ENCODE measurements around the gene AK1. TPM values are rescaled to one million over a fixed set of nuclear protein-coding genes. Genes with fewer than 3 reads are reported as not detected.

AK1 gene
- total and polyA plus RNA-seq, 10 of the 15 experiments (the other 5 are each of a cell fraction or from before 2014, with no cell fraction given): 0.23 to 3.1 (median 1.8) TPM

GRCh38 chr9:127818574-127818973 lies 58.9 kb downstream of the AK1 start:
- 92% methylated on average over 8 of the region's 11 CpGs for WGBS (ENCODE audit: insufficient coverage, insufficient replicate concordance, low lambda C conversion rate, missing lambda C conversion rate)
- ATAC-seq: no peak

GRCh38 chr9:127817881-127818434 lies 59.5 kb downstream of the AK1 start:
- FAIRE-seq (no peak), DNase-seq (ENCODE audit: low read depth, low spot score) (no peak), ATAC-seq (no peak)
- Histone ChIP-seq H3K36me3 (ENCODE audit: control insufficient read depth in 2 of 2, insufficient read depth in 2 of 2, low read length in 1 of 2) (peaks cover 0 to 15% of the 10 kb centered on the region in 2 experiments; a peak in 3 of 4 replicates), H3K4me3 (no peak overlapping the region), H3K27me3 (replicated peaks in 1 of 2; ENCODE audit: control insufficient read depth in 2 of 2, insufficient read depth in 2 of 2, low read length in 1 of 2) (no peaks in the 10 kb centered on the region), H3K4me1 (ENCODE audit: control insufficient read depth, insufficient read depth, low read length) (no peaks in the 10 kb centered on the region), H3K9me3 (replicated peaks; ENCODE audit: control insufficient read depth, insufficient read depth, low read length) (no peaks in the 10 kb centered on the region), H3K9ac (ENCODE audit: control insufficient read depth, insufficient read depth, low read length) (no peak overlapping the region), H4K20me1 (ENCODE audit: control insufficient read depth, insufficient read depth) (no peaks in the 10 kb centered on the region), H3K27ac (ENCODE audit: control insufficient read depth, insufficient read depth) (no peak overlapping the region), H3K4me2 (ENCODE audit: control insufficient read depth, insufficient read depth) (no peak overlapping the region), H2AFZ (ENCODE audit: control insufficient read depth, low read depth, low read length) (no peak overlapping the region), H3K79me2 (ENCODE audit: control insufficient read depth, insufficient read depth, low read length) (no peaks in the 10 kb centered on the region)
- intact Hi-C loops (cut with micrococcal nuclease; ENCODE audit: unreplicated experiment) (no loop called here), in situ Hi-C loops (cut with MboI) (no loop called here)
- TF ChIP-seq ZNF592 (IDR thresholded peaks at IDR 0.05) (no peak), POLR2A (IDR thresholded peaks at IDR 0.05; ENCODE audit: low read depth, low read length) (peak; percentile 56; the same call in 1 of the 2 replicates)
- WGBS (ENCODE audit: insufficient coverage, insufficient replicate concordance, low lambda C conversion rate, missing lambda C conversion rate): 89% methylated on average over 17 of the region's 17 CpGs
- ChIA-PET POLR2A (interaction anchor here (0.5 to 1.0 kb wide), 2 partner anchors 9 to 33 kb away, joined by 3 read pairs; no protein-coding TSS in a partner anchor), CTCF (interaction anchor here (1.9 kb wide), 1 partner anchor 52 kb away, joined by 5 read pairs; no protein-coding TSS in a partner anchor), SMC1A (ENCODE audit: uncharacterized antibody, unreplicated experiment) (no interaction called here), RAD21 (ENCODE audit: unreplicated experiment) (no interaction called here)
- BruUV-seq (replicated peaks): no TSS peak

More at GRCh38 chr9:127818574-127818973, 58.9 kb downstream of the AK1 start:
- RAD21 ChIA-PET (ENCODE audit: unreplicated experiment): no interaction called here
- in situ Hi-C loops (cut with MboI) (no loop called here), intact Hi-C loops (cut with micrococcal nuclease; ENCODE audit: unreplicated experiment) (no loop called here)
- Histone ChIP-seq H2AFZ (ENCODE audit: control insufficient read depth, low read depth, low read length) (no peak overlapping the region), H3K27me3 (replicated peaks in 1 of 2; ENCODE audit: control insufficient read depth in 2 of 2, insufficient read depth in 2 of 2, low read length in 1 of 2) (no peaks in the 10 kb centered on the region), H3K4me1 (ENCODE audit: control insufficient read depth, insufficient read depth, low read length) (no peaks in the 10 kb centered on the region), H3K4me2 (ENCODE audit: control insufficient read depth, insufficient read depth) (no peak overlapping the region), H3K9ac (ENCODE audit: control insufficient read depth, insufficient read depth, low read length) (no peak overlapping the region), H3K4me3 (no peak overlapping the region), H3K9me3 (replicated peaks; ENCODE audit: control insufficient read depth, insufficient read depth, low read length) (no peaks in the 10 kb centered on the region), H3K36me3 (ENCODE audit: control insufficient read depth in 2 of 2, insufficient read depth in 2 of 2, low read length in 1 of 2) (peaks cover 0 to 8% of the 10 kb centered on the region in 2 experiments; a peak in 3 of 4 replicates), H3K27ac (ENCODE audit: control insufficient read depth, insufficient read depth) (no peak overlapping the region), H3K79me2 (ENCODE audit: control insufficient read depth, insufficient read depth, low read length) (no peaks in the 10 kb centered on the region), H4K20me1 (ENCODE audit: control insufficient read depth, insufficient read depth) (no peaks in the 10 kb centered on the region)
- no peak for TF ChIP-seq WRNIP1 (IDR thresholded peaks at IDR 0.05; ENCODE audit: borderline replicate concordance, low read depth, low read length)
- no peak for FAIRE-seq
- CTCF ChIA-PET: interaction anchor here (1.0 to 1.9 kb wide), 2 partner anchors 13 to 51 kb away, joined by 3 to 5 read pairs; no protein-coding TSS in a partner anchor
- SMC1A ChIA-PET (ENCODE audit: uncharacterized antibody, unreplicated experiment): no interaction called here
- no peak for DNase-seq (ENCODE audit: low read depth, low spot score)
- BruUV-seq (replicated peaks): no TSS peak
- POLR2A ChIA-PET: interaction anchor here (0.5 to 1.0 kb wide), 2 partner anchors 9 to 33 kb away, joined by 3 read pairs; no protein-coding TSS in a partner anchor

All from GM12878 (cell line).